GM18498 (cell line): ENCODE measurements around the gene CDH19.

Experiments used
- ATAC-seq: cut with Tn5 transposase; IDR thresholded peaks from one replicate; pipeline ENCODE4 v1.9.1; 2021; ENCODE audit warnings: mild to moderate bottlenecking, moderate library complexity; ENCODE audit not compliant: unreplicated experiment

Gene CDH19

GRCh38 chr18:66603941-66604627 lies at the start of gene CDH19:
Gene CDH19, minus strand, starts transcription at chr18:66604090. Its CDS starts 31,886 bp downstream, at chr18:66572204.
- no peak for ATAC-seq

GRCh38 chr18:66647671-66648070 lies 43.8 kb upstream of the CDH19 start:
- no peak for ATAC-seq

DNA sequence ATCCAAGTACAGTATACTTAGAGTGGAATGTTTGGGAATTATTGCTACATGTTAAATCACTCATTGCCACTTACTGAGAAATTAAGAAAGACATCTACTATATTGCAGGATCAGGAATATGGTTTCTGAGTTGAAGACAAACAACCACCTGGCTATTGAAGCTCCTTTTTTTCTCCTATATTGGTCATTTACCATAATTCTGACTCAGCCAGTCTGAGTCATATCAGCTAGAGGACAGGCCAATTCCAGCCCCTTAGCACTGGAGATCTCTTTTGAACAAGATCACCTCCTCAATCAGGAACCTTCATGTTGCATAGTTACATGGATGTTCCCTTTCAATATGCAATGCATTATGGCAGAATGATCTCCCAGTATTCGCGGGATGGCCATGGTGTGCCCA lies 42.7 kb upstream of the CDH19 start:
- no peak for ATAC-seq

DNA sequence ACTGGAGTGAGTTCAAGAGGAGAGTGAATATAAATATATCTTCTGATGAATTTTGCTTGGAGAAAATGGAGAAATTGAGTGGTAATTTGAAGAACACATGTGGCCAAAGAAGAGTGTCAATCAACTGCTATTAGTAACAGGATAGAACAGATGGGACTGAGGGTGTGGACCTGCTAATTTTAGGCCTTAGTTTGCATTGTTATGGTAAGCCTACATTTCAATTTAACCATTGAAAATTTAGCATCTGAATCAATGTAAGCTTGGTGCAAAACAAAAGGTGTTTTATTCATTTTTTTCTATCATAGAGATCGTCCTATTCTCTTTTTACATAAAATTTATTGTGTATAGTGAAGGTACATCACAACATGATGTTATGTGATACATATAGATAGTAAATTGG lies 42.1 kb upstream of the CDH19 start:
- no peak for ATAC-seq

GRCh38 chr18:66641056-66641455 lies 37.2 kb upstream of the CDH19 start:
- no peak for ATAC-seq

DNA sequence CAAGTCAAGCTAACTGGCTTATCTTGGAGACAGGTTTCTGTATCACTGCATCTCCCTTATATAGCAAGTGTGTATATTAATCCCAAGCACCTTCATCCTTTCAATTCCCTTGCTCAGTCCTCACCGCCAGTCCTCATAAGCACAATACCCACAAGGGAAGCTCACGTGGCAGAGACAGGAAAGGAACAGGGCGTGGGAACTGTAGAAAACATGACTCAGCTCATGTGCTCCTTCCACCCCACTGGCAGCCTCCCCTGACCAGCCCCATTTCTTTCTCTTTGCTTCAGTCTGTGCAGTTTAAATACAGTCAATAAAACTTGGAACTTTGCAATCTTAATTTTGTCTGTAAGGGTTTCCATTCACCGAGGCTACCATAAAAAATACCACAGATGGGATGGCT lies 36.5 kb upstream of the CDH19 start:
- ATAC-seq, result no peak

DNA sequence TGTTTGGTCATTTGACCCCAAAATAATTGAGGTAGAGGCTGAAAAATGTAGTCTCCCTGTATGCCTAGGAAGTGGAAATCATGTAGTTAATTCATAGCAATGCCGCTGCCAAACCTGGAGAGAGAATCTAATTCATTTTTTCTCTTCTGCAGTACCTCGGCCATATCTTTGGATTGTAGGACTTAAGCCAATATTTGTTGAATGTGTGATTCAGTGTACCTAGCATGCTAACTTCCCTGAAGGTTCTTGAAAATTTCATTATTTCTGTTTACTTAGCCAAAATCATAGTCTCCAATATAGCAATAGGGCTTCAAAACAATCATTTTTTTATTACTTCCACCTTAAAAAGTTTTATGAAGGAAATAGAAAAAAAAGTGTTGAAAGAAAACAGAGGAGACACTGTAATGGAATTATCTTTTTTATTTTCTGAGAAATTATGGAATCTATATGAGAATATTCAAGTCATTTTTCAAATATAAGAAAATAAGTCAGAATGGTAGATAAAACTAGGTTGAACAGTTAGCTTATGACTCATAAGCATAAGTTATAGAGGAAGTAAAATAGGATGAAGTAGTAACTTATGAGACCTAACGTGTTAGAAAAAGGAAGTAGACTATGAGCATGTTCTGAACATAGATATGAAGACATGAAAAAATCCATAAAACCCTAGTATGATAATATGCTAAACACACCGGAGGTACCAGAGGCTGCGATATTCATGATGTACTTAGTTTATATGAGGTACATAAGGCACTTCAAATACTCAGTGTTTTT lies 35.2 kb upstream of the CDH19 start:
- ATAC-seq, result no peak

GRCh38 chr18:66635342-66635741 lies 31.5 kb upstream of the CDH19 start:
- ATAC-seq, result no peak

DNA sequence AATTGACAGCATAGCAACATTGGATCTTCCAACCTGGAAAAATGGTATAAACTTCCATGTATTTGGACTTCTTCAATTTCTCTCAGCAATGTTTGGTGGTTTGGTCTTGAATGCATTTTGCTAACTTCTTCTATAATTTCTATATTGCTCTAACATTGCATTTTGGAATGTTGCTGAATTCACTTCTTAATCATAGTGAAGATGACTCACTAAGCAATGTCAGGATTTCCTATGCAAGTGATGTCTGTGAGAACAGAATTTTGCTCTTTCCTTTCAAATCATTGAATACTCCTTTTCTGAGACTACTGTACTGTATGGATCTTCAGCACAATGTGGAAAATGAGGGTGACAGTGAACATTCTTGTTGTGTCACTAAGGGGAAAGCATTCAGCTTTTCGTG lies 28.9 kb upstream of the CDH19 start:
- no peak for ATAC-seq

DNA sequence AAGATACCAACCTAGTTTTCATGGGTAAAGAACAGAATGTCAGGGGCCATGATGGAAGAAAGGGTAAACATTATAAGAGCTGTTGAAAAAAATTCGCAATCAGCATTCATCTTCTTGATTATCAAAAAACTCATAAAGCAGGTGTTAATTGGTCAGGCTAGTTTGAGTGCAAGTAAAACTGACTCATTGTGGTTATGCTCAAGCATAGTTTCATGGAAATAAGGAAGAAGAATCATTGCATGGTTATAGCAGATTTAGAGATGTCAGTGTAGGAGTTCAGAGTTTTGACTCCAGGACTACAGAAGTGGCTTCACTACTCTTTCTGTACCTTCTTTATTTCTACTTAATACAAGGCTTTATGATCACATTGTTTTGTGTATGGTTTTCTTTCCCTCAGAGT lies 26.9 kb upstream of the CDH19 start:
- ATAC-seq, result no peak

GRCh38 chr18:66623821-66624220 lies 19.9 kb upstream of the CDH19 start:
- no peak for ATAC-seq

DNA sequence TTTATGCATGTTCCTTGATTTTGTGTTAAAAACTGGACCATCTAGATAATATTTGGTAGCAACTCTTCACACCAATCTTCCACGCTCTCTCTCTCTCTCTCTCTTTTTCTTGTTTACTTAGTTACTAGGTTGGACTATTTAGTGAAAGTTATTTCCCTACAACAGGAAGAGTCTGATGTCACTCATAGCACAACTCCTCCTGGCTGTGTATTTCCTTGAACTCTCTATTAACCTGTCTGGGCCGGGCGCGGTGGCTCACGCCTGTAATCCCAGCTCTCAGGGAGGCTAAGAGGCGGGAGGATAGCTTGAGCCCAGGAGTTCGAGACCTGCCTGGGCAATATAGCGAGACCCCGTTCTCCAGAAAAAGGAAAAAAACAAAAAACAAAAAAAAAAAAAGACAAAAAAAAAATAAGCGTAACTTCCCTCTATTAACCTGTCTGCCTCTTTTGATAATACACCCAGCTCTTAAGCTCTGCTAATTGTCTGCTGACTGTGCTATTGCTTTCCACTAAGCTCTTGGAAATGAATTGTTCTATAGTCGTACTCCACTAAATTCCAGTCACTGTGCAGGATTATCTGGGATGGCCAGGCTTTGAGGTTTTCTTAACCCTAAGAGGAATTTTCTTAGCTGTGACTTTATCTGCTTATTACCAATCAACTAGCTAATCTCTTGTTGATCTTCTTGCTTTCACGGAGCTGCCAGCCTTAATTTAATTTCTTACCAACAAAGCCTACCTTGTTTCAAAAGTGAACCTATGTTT lies 18.1 kb upstream of the CDH19 start:
- no peak for ATAC-seq

DNA sequence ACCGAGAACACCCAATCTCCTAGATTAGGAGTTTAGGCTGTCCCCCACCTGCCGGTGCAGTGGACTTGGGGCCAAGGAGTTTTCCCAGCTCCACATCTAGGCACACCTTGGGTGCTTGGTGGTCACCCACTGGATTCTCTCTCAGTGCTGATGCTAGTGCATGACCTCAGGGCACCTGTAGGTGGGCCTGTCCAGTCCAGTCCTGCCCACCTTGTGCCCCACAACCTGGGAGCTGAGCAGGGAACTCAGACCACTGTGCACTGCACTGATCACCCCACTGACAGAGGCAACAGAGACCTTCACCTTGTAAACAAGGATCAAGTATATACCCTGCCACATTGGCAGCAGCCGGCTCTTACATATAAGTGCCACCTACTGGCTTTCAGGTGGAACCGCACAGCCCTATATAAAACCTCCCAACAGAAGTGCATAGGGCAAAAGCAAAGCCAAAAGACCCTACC lies 12.7 kb upstream of the CDH19 start:
- peak; percentile 80 for ATAC-seq

DNA sequence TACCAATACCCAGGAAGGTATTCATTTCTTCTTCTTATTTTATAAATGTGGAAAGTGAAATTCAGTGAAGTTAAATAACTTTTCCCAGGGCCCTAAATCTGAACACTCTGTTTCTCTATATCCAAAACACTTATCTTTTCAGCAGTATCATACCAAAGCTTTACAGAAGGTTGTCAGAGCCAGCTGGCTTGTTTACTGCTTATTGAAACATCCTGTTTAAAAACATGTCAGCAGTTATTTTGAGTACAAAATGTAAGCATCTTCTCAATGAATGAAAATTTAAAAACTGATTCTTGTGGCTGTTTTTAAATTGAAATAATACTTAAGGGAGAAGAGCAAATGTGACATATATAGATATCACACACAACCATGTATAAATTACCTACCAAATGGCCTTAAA lies 11.3 kb upstream of the CDH19 start:
- ATAC-seq, result no peak

DNA sequence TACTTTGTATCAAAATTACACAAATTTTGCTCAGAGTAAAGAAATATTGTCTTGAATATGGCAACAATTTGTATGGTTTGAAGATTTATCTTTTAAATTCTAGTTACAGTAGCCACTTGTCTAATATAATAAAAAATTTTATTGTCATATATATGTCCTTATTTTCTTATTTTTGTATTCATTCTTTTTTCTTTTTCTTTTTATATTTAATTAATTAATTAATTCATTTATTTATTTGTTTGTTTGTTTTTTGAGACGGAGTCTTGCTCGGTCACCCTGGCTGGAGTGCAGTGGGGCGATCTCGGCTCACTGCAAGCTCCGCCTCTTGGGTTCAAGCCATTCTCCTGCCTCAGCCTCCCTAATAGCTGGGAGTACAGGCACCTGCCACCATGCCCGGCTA lies 3.7 kb upstream of the CDH19 start:
- no peak for ATAC-seq

DNA sequence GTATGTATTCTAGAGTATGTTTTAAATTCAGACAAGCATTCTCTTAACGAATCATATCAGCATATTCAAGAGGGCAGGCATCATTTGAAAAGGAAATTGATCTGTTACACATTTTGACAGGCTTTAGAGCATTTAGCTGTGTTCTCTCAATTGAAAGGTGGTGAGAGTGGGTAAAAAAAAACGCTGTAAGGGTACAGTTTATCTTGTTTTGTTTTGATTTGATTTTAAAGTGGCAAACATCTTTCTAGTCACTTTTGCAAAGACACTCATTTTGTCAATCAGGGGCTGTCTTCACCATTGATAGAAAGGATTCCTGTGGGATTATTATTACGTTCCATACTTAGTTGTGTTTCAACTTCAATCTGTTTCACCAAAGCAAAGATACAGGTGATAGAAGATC lies 2.2 kb downstream of the CDH19 start:
- no peak for ATAC-seq

DNA sequence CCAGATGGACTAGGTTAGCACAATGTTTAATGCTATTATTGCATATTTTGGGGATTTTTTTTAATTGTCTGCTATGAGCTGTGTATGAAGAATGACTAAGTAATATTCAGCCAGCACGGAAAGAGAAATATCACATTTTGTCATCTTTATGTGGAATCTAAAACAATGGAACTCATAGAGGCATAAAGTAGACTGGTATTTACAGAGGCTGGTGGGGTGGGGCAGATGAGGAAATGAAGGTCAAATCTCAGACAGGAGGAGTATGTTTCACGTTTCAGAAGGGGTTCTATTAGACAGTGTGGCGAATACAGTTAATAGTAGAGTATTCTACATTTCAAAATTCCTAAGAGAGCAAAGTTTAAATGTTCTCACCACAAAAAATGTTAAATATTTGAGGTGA lies 4.7 kb downstream of the CDH19 start:
- ATAC-seq, result no peak

GRCh38 chr18:66587430-66587829 lies 16.5 kb downstream of the CDH19 start:
- no peak for ATAC-seq

DNA sequence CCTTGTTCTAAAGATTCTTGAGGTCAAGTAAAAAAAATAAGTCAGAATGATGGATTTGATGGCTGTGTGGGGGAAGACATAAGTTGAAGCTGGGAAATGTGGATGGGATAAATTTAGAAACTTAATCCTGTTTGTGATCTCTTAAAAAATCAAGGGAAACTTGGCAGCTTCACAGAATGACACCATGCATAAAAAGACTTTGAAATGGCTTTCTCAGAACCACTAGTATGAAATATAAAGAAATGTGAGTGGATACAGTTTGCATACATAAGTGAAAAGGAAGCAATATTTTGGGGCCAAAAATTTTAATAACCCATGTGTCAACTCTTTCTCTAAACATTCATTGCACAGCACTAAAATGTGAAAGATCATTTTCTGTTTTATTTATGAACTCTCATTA lies 21.7 kb downstream of the CDH19 start:
- no peak for ATAC-seq

DNA sequence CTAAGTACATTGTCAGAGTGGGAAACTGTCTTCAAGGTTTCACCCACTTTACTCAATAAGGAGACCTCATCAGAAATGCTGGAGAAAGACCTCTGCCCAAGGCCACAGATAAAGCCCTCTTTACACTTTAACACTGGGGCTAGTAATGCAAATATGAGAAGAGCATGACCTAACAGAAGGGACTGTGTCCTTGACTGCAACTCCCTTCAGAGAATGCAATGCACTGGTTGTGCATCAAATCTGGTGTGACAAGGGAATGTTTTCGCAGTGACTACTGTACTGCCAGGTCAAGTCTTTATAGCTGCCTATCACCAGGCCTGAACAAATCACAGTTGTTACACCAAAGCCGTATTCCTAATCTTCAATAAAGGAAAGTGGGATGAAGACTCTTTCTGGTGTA lies 28.6 kb downstream of the CDH19 start:
- no peak for ATAC-seq

DNA sequence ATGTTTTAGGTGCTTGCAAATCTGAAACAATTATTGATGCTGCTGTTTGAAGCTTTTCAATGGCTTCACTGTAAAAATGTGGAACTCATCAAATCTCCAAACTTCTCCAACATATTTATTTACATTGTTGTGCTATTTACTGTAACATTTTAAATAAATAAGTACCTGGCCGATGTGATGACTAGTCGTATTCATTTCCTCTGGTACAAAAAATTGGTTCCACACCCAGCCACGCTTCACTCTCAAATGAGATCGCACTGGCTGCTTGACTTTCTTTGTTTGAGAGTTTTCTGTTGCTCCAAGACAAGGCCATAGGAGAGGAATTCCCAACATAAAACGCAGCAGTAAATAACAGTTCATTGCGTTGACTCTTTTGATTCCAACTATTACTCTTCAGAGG lies 32.0 kb downstream of the CDH19 start:
- ATAC-seq, result no peak

DNA sequence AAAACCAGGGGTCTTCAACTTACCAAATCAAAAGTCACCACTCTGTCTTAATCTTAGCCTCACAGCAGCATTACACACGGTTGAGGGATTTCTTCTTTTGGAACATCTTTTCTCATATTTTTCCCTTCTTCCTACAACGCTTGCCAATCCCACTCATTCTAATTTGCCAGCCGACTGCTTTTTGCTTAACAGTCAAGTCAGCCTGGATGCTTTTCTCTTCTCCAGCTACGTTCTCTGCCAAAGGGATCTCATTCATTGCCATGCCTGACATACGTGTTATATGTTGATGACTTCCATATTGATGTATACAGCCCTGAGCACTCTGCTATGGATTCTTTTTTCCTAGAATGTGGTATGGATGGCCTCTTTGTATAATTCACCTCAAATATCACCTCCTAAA lies 37.3 kb downstream of the CDH19 start:
- ATAC-seq, result no peak
